Cardiac muscle cell (in vitro differentiated cells and primary cell): ENCODE measurements around the gene SECISBP2. TPM values are rescaled to one million over a fixed set of nuclear protein-coding genes. Genes with fewer than 3 reads are reported as not detected.

ENCODE experiments used
- DNase-seq, 2 donors: peaks; one replicate each; pipeline versions ENCODE4 v3.0.0 to v3.0.0-alpha.2; 2010 to 2017; ENCODE audit warnings: low read depth in 1 of 2, low spot score in 1 of 2
- H3K27ac ChIP-seq: fragments of 200-600 bp; sonication (generic); 2 replicates; pipeline ENCODE4 v1.5.1; 2016
- H3K27me3 ChIP-seq: fragments of 200-600 bp; sonication (generic); 2 replicates; pipeline ENCODE4 v1.6.0; 2016; ENCODE audit warnings: control low read depth
- H3K36me3 ChIP-seq: fragments of 200-600 bp; sonication (generic); 2 replicates; pipeline ENCODE4 v1.5.1; 2016; ENCODE audit warnings: control low read depth
- H3K4me1 ChIP-seq: fragments of 200-600 bp; sonication (generic); 2 replicates; pipeline ENCODE4 v1.8.1; 2017; ENCODE audit warnings: low read depth, mild to moderate bottlenecking, mixed run types
- H3K4me3 ChIP-seq: fragments of 200-600 bp; sonication (generic); 2 replicates; pipeline ENCODE4 v1.5.1; 2016; ENCODE audit warnings: mild to moderate bottlenecking
- H3K9me3 ChIP-seq: fragments of 200-600 bp; sonication (generic); 2 replicates; pipeline ENCODE4 v1.5.1; 2017; ENCODE audit warnings: low read depth, mild to moderate bottlenecking, control low read depth
- CTCF ChIP-seq: IDR thresholded peaks from 2 replicates; pipeline ENCODE4 v1.5.1; 2012; ENCODE audit warnings: low read depth, mild to moderate bottlenecking, low read length
- polyA plus RNA-seq: library from polyadenylated mRNA; unstranded; fragments of >200 nt; fragmentation: Nextera tagmentation; extraction: Ambion mirVana; gene quantifications from 2 replicates; pipeline ENCODE4 v1.2.1, GENCODE V29; 2016
- total RNA-seq: library from RNA; depleted of rRNA; stranded (reverse); fragments of >200 nt; gene quantifications from 2 replicates; pipeline ENCODE4 v1.2.3, GENCODE V29; 2016

The SECISBP2 gene
- total and polyA plus RNA-seq, 2 experiments from 2014 or later: 20.4 to 20.5 TPM

- DNase-seq: no peak
- TF ChIP-seq CTCF: no peak
Measured at GRCh38 chr9:89375191-89375760, 57.0 kb downstream of the SECISBP2 start.

GRCh38 chr9:89376286-89376685 is 58.0 kb downstream of the SECISBP2 start:
- no peak for TF ChIP-seq CTCF
- no peaks in the 10 kb centered on the region for H3K9me3 ChIP-seq
- H3K27me3 ChIP-seq: no peaks in the 10 kb centered on the region
- no peak overlapping the region for H3K27ac ChIP-seq
- H3K36me3 ChIP-seq: peaks cover 3% of the 10 kb centered on the region
- DNase-seq: no peak
- H3K4me3 ChIP-seq: no peak overlapping the region
- H3K4me1 ChIP-seq: peaks cover 8% of the 10 kb centered on the region

More at GRCh38 chr9:89375191-89375760, 57.0 kb downstream of the SECISBP2 start:
- Histone ChIP-seq H3K36me3 (peaks cover 3% of the 10 kb centered on the region), H3K27me3 (no peaks in the 10 kb centered on the region), H3K27ac (no peak overlapping the region), H3K4me1 (no peaks in the 10 kb centered on the region), H3K4me3 (no peak overlapping the region), H3K9me3 (no peaks in the 10 kb centered on the region)

GRCh38 chr9:89376741-89377351 is 58.5 kb downstream of the SECISBP2 start:
- Histone ChIP-seq H3K4me1 (peaks cover 8% of the 10 kb centered on the region), H3K4me3 (no peak overlapping the region), H3K9me3 (no peaks in the 10 kb centered on the region), H3K27me3 (no peaks in the 10 kb centered on the region), H3K27ac (no peak overlapping the region), H3K36me3 (peaks cover 3% of the 10 kb centered on the region)
- no peak for DNase-seq
- TF ChIP-seq CTCF: no peak

GRCh38 chr9:89377411-89377810 is 59.1 kb downstream of the SECISBP2 start:
- H3K4me1 ChIP-seq: peaks cover 8% of the 10 kb centered on the region
- H3K4me3 ChIP-seq: no peak overlapping the region
- no peaks in the 10 kb centered on the region for H3K27me3 ChIP-seq
- H3K36me3 ChIP-seq: peaks cover 3% of the 10 kb centered on the region
- H3K9me3 ChIP-seq: no peaks in the 10 kb centered on the region
- no peak for TF ChIP-seq CTCF
- H3K27ac ChIP-seq: no peak overlapping the region
- DNase-seq: no peak

GRCh38 chr9:89378541-89378940 is 60.2 kb downstream of the SECISBP2 start:
- TF ChIP-seq CTCF: no peak
- Histone ChIP-seq H3K4me1 (peaks cover 8% of the 10 kb centered on the region), H3K4me3 (no peak overlapping the region), H3K36me3 (peaks cover 3% of the 10 kb centered on the region), H3K27me3 (no peaks in the 10 kb centered on the region), H3K9me3 (no peaks in the 10 kb centered on the region), H3K27ac (no peak overlapping the region)
- no peak for DNase-seq
